Peyer's patch (tissue), 4 donors: ENCODE measurements around the gene PLCE1.

Experiments used
- POLR2A ChIP-seq, 2 donors: fragments of 450-650 bp; IDR thresholded peaks; one replicate each; pipeline ENCODE4 v1.5.1; 2017; ENCODE audit warnings: antibody characterized with exemption in 2 of 2, mild to moderate bottlenecking in 2 of 2, moderate library complexity in 2 of 2
- TF ChIP-seq, protein P1 (sequence below), 6 experiments: fragments of 450-650 bp in 4 of 6; fragments of 200-600 bp in 2 of 6; sonication (generic) in 1 of 6; IDR thresholded peaks; one replicate each; pipeline ENCODE4 v1.5.1; 2017 to 2019; ENCODE audit warnings: antibody characterized with exemption in 6 of 6, mild to moderate bottlenecking in 3 of 6, moderate library complexity in 1 of 6

- TF ChIP-seq, protein P1, sequence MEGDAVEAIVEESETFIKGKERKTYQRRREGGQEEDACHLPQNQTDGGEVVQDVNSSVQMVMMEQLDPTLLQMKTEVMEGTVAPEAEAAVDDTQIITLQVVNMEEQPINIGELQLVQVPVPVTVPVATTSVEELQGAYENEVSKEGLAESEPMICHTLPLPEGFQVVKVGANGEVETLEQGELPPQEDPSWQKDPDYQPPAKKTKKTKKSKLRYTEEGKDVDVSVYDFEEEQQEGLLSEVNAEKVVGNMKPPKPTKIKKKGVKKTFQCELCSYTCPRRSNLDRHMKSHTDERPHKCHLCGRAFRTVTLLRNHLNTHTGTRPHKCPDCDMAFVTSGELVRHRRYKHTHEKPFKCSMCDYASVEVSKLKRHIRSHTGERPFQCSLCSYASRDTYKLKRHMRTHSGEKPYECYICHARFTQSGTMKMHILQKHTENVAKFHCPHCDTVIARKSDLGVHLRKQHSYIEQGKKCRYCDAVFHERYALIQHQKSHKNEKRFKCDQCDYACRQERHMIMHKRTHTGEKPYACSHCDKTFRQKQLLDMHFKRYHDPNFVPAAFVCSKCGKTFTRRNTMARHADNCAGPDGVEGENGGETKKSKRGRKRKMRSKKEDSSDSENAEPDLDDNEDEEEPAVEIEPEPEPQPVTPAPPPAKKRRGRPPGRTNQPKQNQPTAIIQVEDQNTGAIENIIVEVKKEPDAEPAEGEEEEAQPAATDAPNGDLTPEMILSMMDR (IDR thresholded peaks at IDR 0.05): no peak
- TF ChIP-seq POLR2A (IDR thresholded peaks at IDR 0.05): no peak
These were observed 46.2 kb upstream of the PLCE1 start for GRCh38 chr10:93947524-93947923.
